ENCODE results near the gene ALX4.

Gene ALX4

DNA sequence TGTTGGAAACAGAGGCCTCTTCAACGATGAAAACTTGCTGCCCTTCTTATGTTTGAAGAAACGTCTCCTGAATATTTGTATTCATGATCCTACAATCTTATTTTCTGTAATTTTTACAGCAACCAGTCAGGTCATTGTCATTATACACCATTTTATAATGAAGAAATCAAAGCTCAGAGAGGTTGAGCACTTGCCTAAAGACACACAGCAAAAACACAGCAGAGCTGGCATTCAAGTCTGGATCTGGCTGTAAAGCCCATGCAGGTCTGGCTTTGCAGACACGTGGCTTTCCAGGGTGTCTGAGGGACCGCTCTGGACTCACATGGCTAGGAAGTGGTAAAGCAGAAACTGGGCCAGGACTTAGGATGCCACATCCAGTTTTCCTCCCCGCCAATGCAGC is 15.8 kb upstream of the ALX4 start:
- Histone ChIP-seq H3K36me3 (ENCODE audit: control insufficient read depth in 2 of 2, insufficient read depth in 1 of 2, low read length in 2 of 2) (no peaks in the 10 kb centered on the region), H3K4me3 (ENCODE audit: low read depth, low read length) (no peak overlapping the region), H3K9me3 (ENCODE audit: control insufficient read depth, insufficient read depth, low read depth, low read length) (no peaks in the 10 kb centered on the region), H3K27ac (ENCODE audit: extremely low read depth, low read depth, low read length) (no peak overlapping the region), H3K4me1 (ENCODE audit: control insufficient read depth, insufficient read depth, low read length) (no peaks in the 10 kb centered on the region)
- ChIA-PET POLR2A (no interaction called here), CTCF (interaction anchor here (0.8 to 1.7 kb wide), 4 partner anchors 40 to 200 kb away, joined by 3 to 7 read pairs (median 5); no protein-coding TSS in a partner anchor)
- TF ChIP-seq ZNF768 (tag by site-specific recombination; IDR thresholded peaks at IDR 0.05) (peak; percentile 73), ZBTB48 (tag by site-specific recombination; IDR thresholded peaks at IDR 0.05) (no peak), MZF1 (tag by site-specific recombination; IDR thresholded peaks at IDR 0.05; ENCODE audit: borderline replicate concordance) (no peak)

DNA sequence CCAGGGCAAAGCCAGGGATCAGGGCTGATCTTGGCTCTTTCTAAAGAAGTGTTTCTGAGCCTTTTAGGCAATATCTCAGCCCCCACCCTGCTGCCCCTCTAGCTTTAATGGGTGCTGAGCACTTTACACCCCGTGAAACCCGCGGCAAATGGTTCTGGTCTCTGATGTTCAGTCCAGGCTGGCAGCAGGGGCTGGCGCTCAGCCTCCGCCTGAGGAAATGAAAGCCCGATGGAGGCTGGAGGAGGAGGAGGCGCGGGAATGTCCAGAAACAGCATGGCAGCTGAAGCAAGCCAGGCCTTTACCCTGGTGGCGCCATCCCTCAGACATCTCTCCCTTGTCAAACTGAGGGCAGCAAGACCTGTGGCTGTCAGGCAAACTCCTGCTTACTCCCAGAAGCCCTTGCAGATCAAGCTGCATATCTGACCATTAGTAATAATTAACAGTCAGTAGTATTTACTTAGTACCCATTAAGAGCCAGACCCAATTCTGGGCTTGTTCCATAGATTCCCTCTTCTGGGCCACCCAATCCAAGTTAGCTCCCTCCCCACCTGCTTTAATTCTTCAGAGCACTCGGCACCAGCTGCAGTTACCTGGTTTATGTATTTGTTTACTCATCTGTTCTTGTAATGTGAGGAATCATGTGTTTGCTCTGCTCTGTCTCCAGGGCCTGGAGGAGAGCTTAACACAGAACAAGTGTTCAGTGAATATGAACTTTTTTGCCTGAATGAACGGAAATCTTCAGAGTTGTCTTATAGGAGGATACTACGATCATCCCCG is 15.0 kb upstream of the ALX4 start:
- Histone ChIP-seq H3K4me3 (ENCODE audit: low read depth, low read length) (no peak overlapping the region), H3K4me1 (ENCODE audit: control insufficient read depth, insufficient read depth, low read length) (no peaks in the 10 kb centered on the region), H3K27ac (ENCODE audit: extremely low read depth, low read depth, low read length) (no peak overlapping the region), H3K36me3 (ENCODE audit: control insufficient read depth in 2 of 2, insufficient read depth in 1 of 2, low read length in 2 of 2) (no peaks in the 10 kb centered on the region), H3K9me3 (ENCODE audit: control insufficient read depth, insufficient read depth, low read depth, low read length) (no peaks in the 10 kb centered on the region)
- ChIA-PET POLR2A (no interaction called here), CTCF (interaction anchor here (0.5 to 1.7 kb wide), 4 partner anchors 39 to 1447 kb away, joined by 3 to 7 read pairs (median 4); no protein-coding TSS in a partner anchor)
- TF ChIP-seq ZNF391 (tag by site-specific recombination; IDR thresholded peaks at IDR 0.05; ENCODE audit: borderline replicate concordance, low read depth) (no peak), ZNF341 (tag by site-specific recombination; IDR thresholded peaks at IDR 0.05; ENCODE audit: low read depth) (no peak), ZBTB21 (tag by site-specific recombination; IDR thresholded peaks at IDR 0.05) (no peak), ZNF791 (tag by site-specific recombination; IDR thresholded peaks at IDR 0.05) (no peak), REPIN1 (tag by site-specific recombination; IDR thresholded peaks at IDR 0.05; ENCODE audit: low read depth) (no peak), ZNF623 (tag by site-specific recombination; IDR thresholded peaks at IDR 0.05) (no peak), ZNF37A (tag by site-specific recombination; IDR thresholded peaks at IDR 0.05) (no peak), TRIM28 (IDR thresholded peaks at IDR 0.05; ENCODE audit: borderline replicate concordance, low read length) (no peak)
- TF ChIP-seq, protein P1, sequence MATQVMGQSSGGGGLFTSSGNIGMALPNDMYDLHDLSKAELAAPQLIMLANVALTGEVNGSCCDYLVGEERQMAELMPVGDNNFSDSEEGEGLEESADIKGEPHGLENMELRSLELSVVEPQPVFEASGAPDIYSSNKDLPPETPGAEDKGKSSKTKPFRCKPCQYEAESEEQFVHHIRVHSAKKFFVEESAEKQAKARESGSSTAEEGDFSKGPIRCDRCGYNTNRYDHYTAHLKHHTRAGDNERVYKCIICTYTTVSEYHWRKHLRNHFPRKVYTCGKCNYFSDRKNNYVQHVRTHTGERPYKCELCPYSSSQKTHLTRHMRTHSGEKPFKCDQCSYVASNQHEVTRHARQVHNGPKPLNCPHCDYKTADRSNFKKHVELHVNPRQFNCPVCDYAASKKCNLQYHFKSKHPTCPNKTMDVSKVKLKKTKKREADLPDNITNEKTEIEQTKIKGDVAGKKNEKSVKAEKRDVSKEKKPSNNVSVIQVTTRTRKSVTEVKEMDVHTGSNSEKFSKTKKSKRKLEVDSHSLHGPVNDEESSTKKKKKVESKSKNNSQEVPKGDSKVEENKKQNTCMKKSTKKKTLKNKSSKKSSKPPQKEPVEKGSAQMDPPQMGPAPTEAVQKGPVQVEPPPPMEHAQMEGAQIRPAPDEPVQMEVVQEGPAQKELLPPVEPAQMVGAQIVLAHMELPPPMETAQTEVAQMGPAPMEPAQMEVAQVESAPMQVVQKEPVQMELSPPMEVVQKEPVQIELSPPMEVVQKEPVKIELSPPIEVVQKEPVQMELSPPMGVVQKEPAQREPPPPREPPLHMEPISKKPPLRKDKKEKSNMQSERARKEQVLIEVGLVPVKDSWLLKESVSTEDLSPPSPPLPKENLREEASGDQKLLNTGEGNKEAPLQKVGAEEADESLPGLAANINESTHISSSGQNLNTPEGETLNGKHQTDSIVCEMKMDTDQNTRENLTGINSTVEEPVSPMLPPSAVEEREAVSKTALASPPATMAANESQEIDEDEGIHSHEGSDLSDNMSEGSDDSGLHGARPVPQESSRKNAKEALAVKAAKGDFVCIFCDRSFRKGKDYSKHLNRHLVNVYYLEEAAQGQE (tag by site-specific recombination; IDR thresholded peaks at IDR 0.05): no peak
- TF ChIP-seq, protein P2, sequence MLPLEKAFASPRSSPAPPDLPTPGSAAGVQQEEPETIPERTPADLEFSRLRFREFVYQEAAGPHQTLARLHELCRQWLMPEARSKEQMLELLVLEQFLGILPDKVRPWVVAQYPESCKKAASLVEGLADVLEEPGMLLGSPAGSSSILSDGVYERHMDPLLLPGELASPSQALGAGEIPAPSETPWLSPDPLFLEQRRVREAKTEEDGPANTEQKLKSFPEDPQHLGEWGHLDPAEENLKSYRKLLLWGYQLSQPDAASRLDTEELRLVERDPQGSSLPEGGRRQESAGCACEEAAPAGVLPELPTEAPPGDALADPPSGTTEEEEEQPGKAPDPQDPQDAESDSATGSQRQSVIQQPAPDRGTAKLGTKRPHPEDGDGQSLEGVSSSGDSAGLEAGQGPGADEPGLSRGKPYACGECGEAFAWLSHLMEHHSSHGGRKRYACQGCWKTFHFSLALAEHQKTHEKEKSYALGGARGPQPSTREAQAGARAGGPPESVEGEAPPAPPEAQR (tag by site-specific recombination; IDR thresholded peaks at IDR 0.05): no peak
- TF ChIP-seq, protein P3, sequence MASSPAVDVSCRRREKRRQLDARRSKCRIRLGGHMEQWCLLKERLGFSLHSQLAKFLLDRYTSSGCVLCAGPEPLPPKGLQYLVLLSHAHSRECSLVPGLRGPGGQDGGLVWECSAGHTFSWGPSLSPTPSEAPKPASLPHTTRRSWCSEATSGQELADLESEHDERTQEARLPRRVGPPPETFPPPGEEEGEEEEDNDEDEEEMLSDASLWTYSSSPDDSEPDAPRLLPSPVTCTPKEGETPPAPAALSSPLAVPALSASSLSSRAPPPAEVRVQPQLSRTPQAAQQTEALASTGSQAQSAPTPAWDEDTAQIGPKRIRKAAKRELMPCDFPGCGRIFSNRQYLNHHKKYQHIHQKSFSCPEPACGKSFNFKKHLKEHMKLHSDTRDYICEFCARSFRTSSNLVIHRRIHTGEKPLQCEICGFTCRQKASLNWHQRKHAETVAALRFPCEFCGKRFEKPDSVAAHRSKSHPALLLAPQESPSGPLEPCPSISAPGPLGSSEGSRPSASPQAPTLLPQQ (tag by site-specific recombination; IDR thresholded peaks at IDR 0.05): no peak
- TF ChIP-seq, protein P4, sequence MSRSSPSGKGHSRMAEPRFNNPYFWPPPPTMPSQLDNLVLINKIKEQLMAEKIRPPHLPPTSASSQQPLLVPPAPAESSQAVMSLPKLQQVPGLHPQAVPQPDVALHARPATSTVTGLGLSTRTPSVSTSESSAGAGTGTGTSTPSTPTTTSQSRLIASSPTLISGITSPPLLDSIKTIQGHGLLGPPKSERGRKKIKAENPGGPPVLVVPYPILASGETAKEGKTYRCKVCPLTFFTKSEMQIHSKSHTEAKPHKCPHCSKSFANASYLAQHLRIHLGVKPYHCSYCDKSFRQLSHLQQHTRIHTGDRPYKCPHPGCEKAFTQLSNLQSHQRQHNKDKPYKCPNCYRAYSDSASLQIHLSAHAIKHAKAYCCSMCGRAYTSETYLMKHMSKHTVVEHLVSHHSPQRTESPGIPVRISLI (tag by site-specific recombination; IDR thresholded peaks at IDR 0.05): no peak
- TF ChIP-seq, protein P5, sequence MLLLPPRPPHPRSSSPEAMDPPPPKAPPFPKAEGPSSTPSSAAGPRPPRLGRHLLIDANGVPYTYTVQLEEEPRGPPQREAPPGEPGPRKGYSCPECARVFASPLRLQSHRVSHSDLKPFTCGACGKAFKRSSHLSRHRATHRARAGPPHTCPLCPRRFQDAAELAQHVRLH (tag by site-specific recombination; IDR thresholded peaks at IDR 0.05): no peak
